H1 (cell line): ENCODE data around the gene CASQ2. TPM values are rescaled to one million over a fixed set of nuclear protein-coding genes. Genes with fewer than 3 reads are reported as not detected.

Experiments used
- CTCF ChIA-PET: fragments of 300-600 bp; sonication (Branson Sonifier 250); formaldehyde crosslinking; loops from one replicate; lab custom pipeline; 2021; ENCODE audit not compliant: partially characterized antibody; lab: Charles Lee
- POLR2A ChIA-PET: fragments of 300-600 bp; sonication (Branson Sonifier 250); formaldehyde crosslinking; loops from one replicate; lab custom pipeline; 2021; ENCODE audit warnings: inconsistent platforms; ENCODE audit not compliant: partially characterized antibody; lab: Charles Lee
- DNase-seq, 2 experiments: peaks; one replicate each; pipeline versions ENCODE4 v3.0.0 to v3.0.0-alpha.2; 2010 to 2022; ENCODE audit warnings: low spot score in 2 of 2, low read depth in 1 of 2, mixed read lengths in 1 of 2
- FAIRE-seq: peaks from 2 replicates; lab custom pipeline; 2011; peaks lifted over from hg19 to GRCh38; lab: Jason Lieb, UNC
- H2AFZ ChIP-seq: 2 replicates; pipeline ENCODE4 v1.8.1; 2012; ENCODE audit warnings: low read length, inconsistent platforms
- H2AK5ac ChIP-seq: 2 replicates; pipeline ENCODE4 v1.6.1; 2013; ENCODE audit warnings: low read depth, low read length
- H2BK120ac ChIP-seq: replicated peaks from 2 replicates; pipeline ENCODE3; 2013; ENCODE audit warnings: low read depth, low read length, inconsistent platforms
- H2BK12ac ChIP-seq: 2 replicates; pipeline ENCODE4 v1.6.1; 2013; ENCODE audit warnings: low read depth, low read length
- H2BK15ac ChIP-seq: 2 replicates; pipeline ENCODE4 v1.6.1; 2013; ENCODE audit warnings: low read length
- H2BK20ac ChIP-seq: 2 replicates; pipeline ENCODE4 v1.6.1; 2013; ENCODE audit warnings: low read length
- H2BK5ac ChIP-seq: 2 replicates; pipeline ENCODE4 v1.6.1; 2013; ENCODE audit warnings: low read depth, low read length
- H3K14ac ChIP-seq: 2 replicates; pipeline ENCODE4 v1.6.1; 2013; ENCODE audit warnings: inconsistent platforms; ENCODE audit not compliant: insufficient read length
- H3K18ac ChIP-seq: 2 replicates; pipeline ENCODE4 v1.6.1; 2013; ENCODE audit warnings: low read length; ENCODE audit errors: extremely low read depth
- H3K23ac ChIP-seq: 2 replicates; pipeline ENCODE4 v1.6.1; 2013; ENCODE audit warnings: inconsistent platforms; ENCODE audit not compliant: insufficient read length
- H3K23me2 ChIP-seq: 2 replicates; pipeline ENCODE4 v1.6.1; 2013; ENCODE audit warnings: low read depth, low read length
- H3K27ac ChIP-seq: 2 replicates; pipeline ENCODE4 v1.6.1; 2011; ENCODE audit warnings: low read depth, low read length, inconsistent platforms
- H3K27me3 ChIP-seq, 4 experiments: replicated peaks in 1 of 4; 1 replicate in 1 of 4; 2 replicates in 3 of 4; pipeline versions ENCODE4 v1.6.1 to v1.8.1; 2011 to 2013; ENCODE audit warnings: low read length in 3 of 4, mild to moderate bottlenecking in 3 of 4, inconsistent platforms in 2 of 4, mixed read lengths in 2 of 4, moderate library complexity in 1 of 4; ENCODE audit not compliant: control insufficient read depth in 3 of 4, insufficient read depth in 3 of 4; ENCODE audit errors: extremely low read depth in 1 of 4
- H3K36me3 ChIP-seq, 4 experiments: 2 replicates each; pipeline versions ENCODE4 v1.6.1 to v1.8.1; 2011 to 2013; ENCODE audit warnings: mild to moderate bottlenecking in 4 of 4, low read length in 3 of 4, moderate library complexity in 2 of 4, control low read depth in 1 of 4, inconsistent platforms in 1 of 4; ENCODE audit not compliant: insufficient read depth in 4 of 4, control insufficient read depth in 2 of 4
- H3K4ac ChIP-seq: replicated peaks from 2 replicates; pipeline ENCODE3; 2013; ENCODE audit warnings: low read length, low read depth, mixed read lengths, inconsistent platforms; ENCODE audit not compliant: insufficient read length
- H3K4me1 ChIP-seq, 4 experiments: replicated peaks in 1 of 4; 1 replicate in 1 of 4; 2 replicates in 3 of 4; pipeline versions ENCODE4 v1.6.1 to v1.8.1; 2011 to 2013; ENCODE audit warnings: low read length in 3 of 4, inconsistent platforms in 2 of 4, mixed read lengths in 1 of 4; ENCODE audit not compliant: insufficient read depth in 4 of 4, control insufficient read depth in 3 of 4
- H3K4me2 ChIP-seq, 2 experiments: 2 replicates each; pipeline versions ENCODE4 v1.6.1 to v1.8.1; 2011 to 2013; ENCODE audit warnings: low read depth in 2 of 2, low read length in 2 of 2, control low read depth in 1 of 2, inconsistent platforms in 1 of 2, mild to moderate bottlenecking in 1 of 2; ENCODE audit not compliant: insufficient read depth in 1 of 2
- H3K4me3 ChIP-seq, 4 experiments: fragments of 200-600, 300-600 bp in 1 of 4; sonication (generic), shearing (Covaris generic), sonication (Bioruptor Twin) in 1 of 4; 2 replicates each; pipeline versions ENCODE4 v1.5.1 to v1.8.1; 2011 to 2016; ENCODE audit warnings: low read length in 4 of 4, low read depth in 3 of 4, control low read depth in 2 of 4, inconsistent platforms in 2 of 4, mild to moderate bottlenecking in 2 of 4, mixed read lengths in 1 of 4, moderate library complexity in 1 of 4; ENCODE audit not compliant: insufficient read depth in 2 of 4; ENCODE audit errors: extremely low read depth in 1 of 4
- H3K56ac ChIP-seq: replicated peaks from 2 replicates; pipeline ENCODE3; 2013; ENCODE audit warnings: low read depth, mild to moderate bottlenecking, mixed read lengths, low read length, inconsistent platforms; ENCODE audit not compliant: insufficient read length
- H3K79me1 ChIP-seq: 2 replicates; pipeline ENCODE4 v1.6.1; 2013; ENCODE audit warnings: low read depth, low read length, control low read depth
- H3K79me2 ChIP-seq, 2 experiments: 2 replicates each; pipeline versions ENCODE4 v1.6.1 to v1.8.1; 2012 to 2013; ENCODE audit warnings: low read length in 2 of 2, mild to moderate bottlenecking in 2 of 2, inconsistent platforms in 1 of 2; ENCODE audit not compliant: insufficient read depth in 2 of 2, control insufficient read depth in 1 of 2
- H3K9ac ChIP-seq, 4 experiments: replicated peaks in 1 of 4; 1 replicate in 1 of 4; 2 replicates in 3 of 4; pipeline versions ENCODE4 v1.6.1 to v1.8.1; 2011 to 2013; ENCODE audit warnings: low read depth in 3 of 4, low read length in 3 of 4, control low read depth in 2 of 4, mild to moderate bottlenecking in 2 of 4, moderate library complexity in 2 of 4, inconsistent platforms in 1 of 4; ENCODE audit errors: extremely low read depth in 1 of 4
- H3K9me3 ChIP-seq, 2 experiments: 2 replicates each; pipeline versions ENCODE4 v1.6.1 to v1.8.1; 2012 to 2013; ENCODE audit warnings: mild to moderate bottlenecking in 2 of 2, moderate library complexity in 2 of 2, control low read depth in 1 of 2, inconsistent platforms in 1 of 2, low read depth in 1 of 2, low read length in 1 of 2, mixed read lengths in 1 of 2; ENCODE audit not compliant: insufficient read depth in 2 of 2
- H4K20me1 ChIP-seq, 2 experiments: replicated peaks in 1 of 2; 2 replicates each; pipeline versions ENCODE3 to v1.8.1; 2011 to 2013; ENCODE audit warnings: inconsistent platforms in 2 of 2, low read length in 2 of 2, mild to moderate bottlenecking in 1 of 2; ENCODE audit not compliant: insufficient read depth in 2 of 2, control insufficient read depth in 1 of 2
- H4K5ac ChIP-seq: 2 replicates; pipeline ENCODE4 v1.6.1; 2013; ENCODE audit warnings: low read length, low read depth, mixed read lengths, inconsistent platforms; ENCODE audit not compliant: insufficient read length
- H4K8ac ChIP-seq: 2 replicates; pipeline ENCODE4 v1.8.0; 2013; ENCODE audit warnings: mild to moderate bottlenecking, moderate library complexity, low read length, inconsistent platforms; ENCODE audit not compliant: insufficient read depth; ENCODE audit errors: extremely low read depth
- H4K91ac ChIP-seq: replicated peaks from 2 replicates; pipeline ENCODE3; 2013; ENCODE audit warnings: low read length, mixed read lengths, inconsistent platforms; ENCODE audit not compliant: insufficient read length
- BRCA1 ChIP-seq: IDR thresholded peaks from 2 replicates; pipeline ENCODE4 v1.6.1; 2012; ENCODE audit warnings: low read depth, low read length, improper control_type of control experiment
- CBX8 ChIP-seq: fragments of 300-800, 300-1000 bp; sonication (generic); IDR thresholded peaks from 2 replicates; pipeline ENCODE4 v1.7.1; 2016; ENCODE audit warnings: low read depth, low read length, borderline replicate concordance
- CEBPB ChIP-seq: IDR thresholded peaks from 2 replicates; pipeline ENCODE4 v1.6.1; 2012; ENCODE audit warnings: low read depth, low read length
- CTBP2 ChIP-seq: IDR thresholded peaks from 2 replicates; pipeline ENCODE4 v1.7.0; 2011; ENCODE audit warnings: borderline replicate concordance, mild to moderate bottlenecking, moderate library complexity, mixed read lengths, low read length; ENCODE audit not compliant: insufficient read depth, insufficient read length
- JUND ChIP-seq: IDR thresholded peaks from 2 replicates; pipeline ENCODE4 v1.6.1; 2011; ENCODE audit warnings: mild to moderate bottlenecking, improper control_type of control experiment, low read length
- KDM4A ChIP-seq: IDR thresholded peaks from one replicate; pipeline ENCODE4 v1.7.1; 2012; ENCODE audit warnings: low read depth, mild to moderate bottlenecking, moderate library complexity, low read length, inconsistent platforms; ENCODE audit not compliant: severe bottlenecking
- MAFK ChIP-seq: IDR thresholded peaks from 2 replicates; pipeline ENCODE4 v1.6.1; 2012; ENCODE audit warnings: low read depth, mild to moderate bottlenecking, improper control_type of control experiment, low read length
- PHF8 ChIP-seq: fragments of 200-600 bp; sonication (generic); conservative IDR thresholded peaks from 2 replicates; pipeline ENCODE4 v1.7.1; 2012; ENCODE audit warnings: low read depth, mild to moderate bottlenecking, inconsistent platforms, low read length, moderate library complexity
- RBBP5 ChIP-seq: IDR thresholded peaks from 2 replicates; pipeline ENCODE4 v1.7.1; 2012; ENCODE audit warnings: low read depth, mild to moderate bottlenecking, inconsistent platforms, low read length, moderate library complexity, borderline replicate concordance
- SIRT6 ChIP-seq: IDR thresholded peaks from one replicate; pipeline ENCODE4 v1.7.1; 2012; ENCODE audit warnings: low read length, inconsistent platforms
- SIX5 ChIP-seq: IDR thresholded peaks from 2 replicates; pipeline ENCODE4 v1.6.1; 2011; ENCODE audit warnings: mild to moderate bottlenecking, low read depth, low read length
- SRF ChIP-seq: IDR thresholded peaks from 2 replicates; pipeline ENCODE4 v1.6.1; 2011; ENCODE audit warnings: mild to moderate bottlenecking, low read depth, low read length, moderate library complexity
- WGBS, 2 experiments: shearing (Covaris generic) in 1 of 2; methylation state at CpG; one replicate each; pipeline versions ENCODE4 v1.1.6 to v1.1.7; 2013 to 2015; ENCODE audit warnings: low lambda C conversion rate in 2 of 2, mixed read lengths in 2 of 2, inconsistent platforms in 1 of 2, low coverage in 1 of 2, missing lambda C conversion rate in 1 of 2; ENCODE audit not compliant: insufficient replicate concordance in 2 of 2, insufficient coverage in 1 of 2, insufficient read length in 1 of 2; ENCODE audit errors: extremely low coverage in 1 of 2, missing lambda C conversion rate in 1 of 2; 5-methylcytosine and 5-hydroxymethylcytosine counted together
- polyA plus RNA-seq, 7 experiments: library from polyadenylated mRNA; depleted of rRNA in 3 of 7; stranded (reverse) in 5 of 7; unstranded in 2 of 7; fragments of >200 nt in 5 of 7; fragments of 200-250 nt in 2 of 7; gene quantifications; 1 replicate in 5 of 7; 2 replicates in 1 of 7; 4 replicates in 1 of 7; pipeline versions ENCODE4 v1.2.1 to v1.2.3, GENCODE V29; 2011 to 2013; ENCODE audit warnings: missing spikeins in 2 of 7, mixed read lengths in 2 of 7
- total RNA-seq: library from RNA; stranded (reverse); fragmentation: NEBNext Ultra II Directional; extraction: Animal tissue kit (Norgen Biotek cat#: 25700); gene quantifications from 2 replicates; pipeline ENCODE4 v1.2.1, GENCODE V29; 2021
- TF ChIP-seq, protein P1 (sequence below): IDR thresholded peaks from 2 replicates; pipeline ENCODE4 v1.6.1; 2011; ENCODE audit warnings: low read length, improper control_type of control experiment
- TF ChIP-seq, protein P2 (sequence below): IDR thresholded peaks from 2 replicates; pipeline ENCODE4 v1.6.1; 2012; ENCODE audit warnings: inconsistent platforms

The CASQ2 gene
- total and polyA plus RNA-seq, 2 of the 8 experiments (the other 6 are each of a cell fraction or from before 2014, with no cell fraction given) = not detected

DNA sequence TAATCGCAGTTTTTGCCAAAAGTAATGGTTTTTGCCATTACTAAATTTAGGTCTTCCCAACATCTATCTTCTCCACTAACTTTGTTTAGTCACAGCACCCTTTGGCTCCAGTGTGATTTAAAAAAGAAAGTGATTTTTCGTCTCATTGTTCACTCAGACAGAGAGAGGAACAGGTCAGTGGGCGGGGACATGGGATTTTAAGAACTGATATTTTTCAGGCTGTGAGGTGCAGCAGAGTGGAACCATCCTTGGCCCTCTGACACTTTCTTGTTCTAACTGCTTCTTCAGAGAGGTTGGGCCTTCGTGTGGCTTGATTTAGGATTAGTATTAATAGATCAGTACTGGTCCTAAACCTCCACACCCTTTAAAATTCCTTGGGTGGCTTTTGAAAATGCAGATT is 38.8 kb downstream of the CASQ2 start:
- 82% methylated on average over 4 of the region's 4 CpGs; no CpG with 5 or more reads in 1 of the 2 experiments for WGBS, 2 experiments
- Histone ChIP-seq H3K9ac (no peak overlapping the region), H3K4ac (no peak overlapping the region), H3K23me2 (no peaks in the 10 kb centered on the region), H2AK5ac (no peak overlapping the region), H2BK20ac (no peak overlapping the region), H3K14ac (no peak overlapping the region), H3K4me1 (no peaks in the 10 kb centered on the region), H3K27me3 (no peaks in the 10 kb centered on the region), H3K79me2 (no peaks in the 10 kb centered on the region), H3K23ac (no peak overlapping the region), H2BK120ac (no peak overlapping the region), H3K4me3 (no peak overlapping the region), H2AFZ (no peak overlapping the region), H4K8ac (no peak overlapping the region), H2BK5ac (no peak overlapping the region), H3K27ac (no peak overlapping the region), H3K79me1 (no peaks in the 10 kb centered on the region), H3K18ac (no peak overlapping the region), H2BK15ac (no peak overlapping the region), H4K91ac (no peak overlapping the region), H4K5ac (no peak overlapping the region), H2BK12ac (no peak overlapping the region), H4K20me1 (no peaks in the 10 kb centered on the region), H3K36me3 (no peaks in the 10 kb centered on the region), H3K9me3 (no peaks in the 10 kb centered on the region), H3K56ac (no peak overlapping the region), H3K4me2 (no peak overlapping the region)
- FAIRE-seq (no peak), DNase-seq (no peak)
- ChIA-PET CTCF (no interaction called here), POLR2A (no interaction called here)
- no peak for TF ChIP-seq RBBP5
- TF ChIP-seq SRF = no peak
- TF ChIP-seq BRCA1 = no peak
- no peak for TF ChIP-seq KDM4A
- no peak for TF ChIP-seq CTBP2
- TF ChIP-seq, protein P1, sequence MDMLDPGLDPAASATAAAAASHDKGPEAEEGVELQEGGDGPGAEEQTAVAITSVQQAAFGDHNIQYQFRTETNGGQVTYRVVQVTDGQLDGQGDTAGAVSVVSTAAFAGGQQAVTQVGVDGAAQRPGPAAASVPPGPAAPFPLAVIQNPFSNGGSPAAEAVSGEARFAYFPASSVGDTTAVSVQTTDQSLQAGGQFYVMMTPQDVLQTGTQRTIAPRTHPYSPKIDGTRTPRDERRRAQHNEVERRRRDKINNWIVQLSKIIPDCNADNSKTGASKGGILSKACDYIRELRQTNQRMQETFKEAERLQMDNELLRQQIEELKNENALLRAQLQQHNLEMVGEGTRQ = no peak
- no peak for TF ChIP-seq JUND
- TF ChIP-seq, protein P2, sequence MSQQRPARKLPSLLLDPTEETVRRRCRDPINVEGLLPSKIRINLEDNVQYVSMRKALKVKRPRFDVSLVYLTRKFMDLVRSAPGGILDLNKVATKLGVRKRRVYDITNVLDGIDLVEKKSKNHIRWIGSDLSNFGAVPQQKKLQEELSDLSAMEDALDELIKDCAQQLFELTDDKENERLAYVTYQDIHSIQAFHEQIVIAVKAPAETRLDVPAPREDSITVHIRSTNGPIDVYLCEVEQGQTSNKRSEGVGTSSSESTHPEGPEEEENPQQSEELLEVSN = no peak
- TF ChIP-seq SIRT6 = no peak
- no peak for TF ChIP-seq MAFK
- TF ChIP-seq SIX5 = no peak
- no peak for TF ChIP-seq CEBPB
- no peak for TF ChIP-seq PHF8
- no peak for TF ChIP-seq CBX8
